Heart right ventricle (tissue), 16 donors: ENCODE results near the gene TOP2A. TPM values are rescaled to one million over a fixed set of nuclear protein-coding genes. Genes with fewer than 3 reads are reported as not detected.

Experiments used
- ATAC-seq, 8 donors: fragments of 200-7000 bp; cut with Tn5 transposase; one replicate each; pipeline ENCODE4 v1.9.1; 2020; ENCODE audit warnings: mild to moderate bottlenecking in 8 of 8, moderate library complexity in 8 of 8, moderate number of reproducible peaks in 1 of 8
- DNase-seq, 2 donors: peaks; one replicate each; pipeline ENCODE4 v3.0.0-alpha.2; 2020
- H3K27ac ChIP-seq, 10 donors: fragments of 200-600 bp; sonication (generic) in 2 of 10; one replicate each; pipeline versions ENCODE4 v1.5.0 to v1.8.0; 2020 to 2022; ENCODE audit warnings: mild to moderate bottlenecking in 3 of 10
- H3K27me3 ChIP-seq, 7 donors: fragments of 200-600 bp; one replicate each; pipeline ENCODE4 v1.8.0; 2021 to 2022; ENCODE audit warnings: mild to moderate bottlenecking in 2 of 7
- H3K36me3 ChIP-seq, 9 donors: fragments of 200-600 bp; sonication (generic) in 1 of 9; one replicate each; pipeline versions ENCODE4 v1.5.0 to v1.8.0; 2020 to 2022; ENCODE audit warnings: mild to moderate bottlenecking in 2 of 9
- H3K4me1 ChIP-seq, 9 donors: fragments of 200-600 bp; sonication (generic) in 1 of 9; one replicate each; pipeline versions ENCODE4 v1.5.0 to v1.8.0; 2020 to 2022; ENCODE audit warnings: mild to moderate bottlenecking in 4 of 9
- H3K4me3 ChIP-seq, 10 donors: fragments of 200-600 bp; sonication (generic) in 2 of 10; one replicate each; pipeline versions ENCODE4 v1.5.0 to v1.8.0; 2020 to 2022; ENCODE audit warnings: mild to moderate bottlenecking in 7 of 10, moderate library complexity in 2 of 10
- H3K9me3 ChIP-seq, 11 donors: fragments of 200-600 bp in 10 of 11; sonication (generic) in 2 of 11; one replicate each; pipeline versions ENCODE4 v1.5.0 to v1.8.0; 2013 to 2022; ENCODE audit warnings: mild to moderate bottlenecking in 2 of 11, control low read depth in 1 of 11, moderate library complexity in 1 of 11
- CTCF ChIP-seq, 9 donors: fragments of 200-600 bp; sonication (generic) in 2 of 9; IDR thresholded peaks; one replicate each; pipeline versions ENCODE4 v1.5.0 to v1.8.0; 2021 to 2022; ENCODE audit warnings: antibody characterized with exemption in 9 of 9, mild to moderate bottlenecking in 5 of 9, moderate library complexity in 1 of 9
- WGBS, 2 donors: extraction: QIAGEN DNeasy Blood & Tissue Kit; methylation state at CpG; one replicate each; pipeline ENCODE4 v1.1.7; 2013; ENCODE audit warnings: inconsistent platforms in 1 of 2; 5-methylcytosine and 5-hydroxymethylcytosine counted together
- intact Hi-C, 10 donors: fragments of 100-400 bp; cut with DNase I; formaldehyde crosslinking; loops; one replicate each; pipeline versions ENCODE4 v1.11.1 to v1.14.2; 2022
- polyA plus RNA-seq, 2 donors: library from polyadenylated mRNA; stranded (reverse); fragments of 200-250 nt; gene quantifications; one replicate each; pipeline ENCODE4 v1.2.3, GENCODE V29; 2013
- total RNA-seq, 10 donors: library from RNA; stranded (reverse); fragmentation: NEBNext Ultra II Directional in 3 of 10; extraction: Animal tissue kit (Norgen Biotek cat#: 25700) in 3 of 10; gene quantifications; one replicate each; pipeline versions ENCODE4 v1.2.1 to v1.2.4, GENCODE V29; 2021 to 2023
- donor health status: Arrhythmogenic right ventricular cardiomyopathy.
- donor health status: ischemic (EF 13 %, LVEDD 7.1; RV severe dilation, severe dysfunction).
- donor health status: healthy with polysubstance abuse.
- donor health status: DM: no; HTN: yes; CAD: no.
- donor health status: DM: no; HTN: no; CAD: no.
- donor health status: ischemic (EF 25% LVEDD 6.9; RV normal size, moderate dysfunction).
- donor health status: ischemic (EF 25% LVEDD 5.7; RV mildly dilated, moderate dysfunction).
- donor health status: healthy.
- donor health status: DM: yes; HTN: yes; CAD: no.
- donor health status: Ischemic cardiomyopathy.
- donor health status: ischemic (EF 35%, LVEDD 5.7; RV mildly dilated, moderate dysfunction).
- donor health status: nonischemic (EF 11% LVEDD 7.7; RV severe dilation, severe dysfunction).
- donor health status: DM: yes; HTN: yes; CAD: no.
- donor health status: PGD.
- donor health status: ischemic (EF 29% LVEDD 5.4; RV normal size, mild dysfunction).
- donor health status: nonischemic (EF 23%, LVEDD 6.1; RV moderate dilation, normal function).

Gene TOP2A
- total and polyA plus RNA-seq, 12 donors, result 0.17 to 20.0 (median 1.0) TPM

- ATAC-seq (no peak), DNase-seq (no peak)
- Histone ChIP-seq H3K4me3 (no peak overlapping the region), H3K27ac (peak overlapping the region in 7 of 10 donors; percentile 2 to 99 (median 72)), H3K27me3 (no peaks in the 10 kb centered on the region), H3K4me1 (peaks cover 28 to 86% (median 80%) of the 10 kb centered on the region in 9 donors), H3K36me3 (peaks cover 0 to 57% (median 10%) of the 10 kb centered on the region in 9 donors), H3K9me3 (no peaks in the 10 kb centered on the region)
- WGBS, 2 donors, result 75 to 89% methylated on average over 3 of the region's 3 CpGs
- intact Hi-C loops, result no loop called here
- peak; percentile 11 to 70 (median 56) for TF ChIP-seq CTCF (IDR thresholded peaks at IDR 0.05)
Measured at GRCh38 chr17:40450175-40450574, 32.5 kb upstream of the TOP2A start.

GRCh38 chr17:40448639-40449261 lies 31.1 kb upstream of the TOP2A start:
- no peaks in the 10 kb centered on the region for H3K9me3 ChIP-seq
- H3K27ac ChIP-seq, result peak overlapping the region; percentile 59 to 99 (median 82)
- ATAC-seq, result peak in 1 of 8 donors; percentile 1
- peak overlapping the region in 9 of 10 donors; percentile 4 to 89 (median 83) for H3K4me3 ChIP-seq
- WGBS, 2 donors, result 55 to 60% methylated on average over 7 of the region's 7 CpGs
- TF ChIP-seq CTCF (IDR thresholded peaks at IDR 0.05), result no peak
- intact Hi-C loops, result loop anchor here in 2 of 10 donors (5.0 to 10.0 kb wide), 3 partner anchors 84 to 1236 kb away; partner anchors contain the start of genes EIF1 (in 1 of the 2) and GJD3 (in 1 of the 2)
- peaks cover 0 to 3% (median 0%) of the 10 kb centered on the region in 7 donors for H3K27me3 ChIP-seq
- peaks cover 0 to 42% (median 10%) of the 10 kb centered on the region in 9 donors for H3K36me3 ChIP-seq
- peaks cover 28 to 86% (median 80%) of the 10 kb centered on the region in 9 donors for H3K4me1 ChIP-seq
- DNase-seq, result no peak

GRCh38 chr17:40448213-40448638 lies 30.5 kb upstream of the TOP2A start:
- intact Hi-C loops, result loop anchor here in 2 of 10 donors (5.0 to 10.0 kb wide), 3 partner anchors 83 to 1237 kb away; partner anchors contain the start of genes EIF1 (in 1 of the 2) and GJD3 (in 1 of the 2)
- peaks cover 28 to 81% (median 78%) of the 10 kb centered on the region in 9 donors for H3K4me1 ChIP-seq
- peak overlapping the region; percentile 59 to 99 (median 82) for H3K27ac ChIP-seq
- ATAC-seq (no peak), DNase-seq (peak in 1 of 2 donors; percentile 46)
- H3K9me3 ChIP-seq, result no peaks in the 10 kb centered on the region
- peaks cover 0 to 5% (median 0%) of the 10 kb centered on the region in 7 donors for H3K27me3 ChIP-seq
- WGBS, 2 donors, result 33 to 51% methylated on average over 8 of the region's 8 CpGs
- peaks cover 0 to 37% (median 5%) of the 10 kb centered on the region in 9 donors for H3K36me3 ChIP-seq
- no peak for TF ChIP-seq CTCF (IDR thresholded peaks at IDR 0.05)
- peak overlapping the region in 9 of 10 donors; percentile 14 to 89 (median 83) for H3K4me3 ChIP-seq

- TF ChIP-seq CTCF (IDR thresholded peaks at IDR 0.05), result no peak
- intact Hi-C loops, result loop anchor here in 2 of 10 donors (5.0 to 10.0 kb wide), 3 partner anchors 83 to 1237 kb away; partner anchors contain the start of genes EIF1 (in 1 of the 2) and GJD3 (in 1 of the 2)
- WGBS, 2 donors, result 63 to 73% methylated on average over 4 of the region's 4 CpGs
- peaks cover 0 to 33% (median under 1%) of the 10 kb centered on the region in 9 donors for H3K36me3 ChIP-seq
- peak overlapping the region in 9 of 10 donors; percentile 14 to 89 (median 83) for H3K4me3 ChIP-seq
- H3K4me1 ChIP-seq, result peaks cover 30 to 81% (median 78%) of the 10 kb centered on the region in 9 donors
- peaks cover 0 to 8% (median 0%) of the 10 kb centered on the region in 7 donors for H3K27me3 ChIP-seq
- peak overlapping the region; percentile 59 to 99 (median 82) for H3K27ac ChIP-seq
- ATAC-seq, result no peak
- DNase-seq, result no peak
- H3K9me3 ChIP-seq, result no peaks in the 10 kb centered on the region
Measured at GRCh38 chr17:40447806-40448205, 30.1 kb upstream of the TOP2A start.
